ENCODE data around the gene TNPO3.
"Not testable (repeated sequence)": the region's sequence is repeated elsewhere in the genome, so short reads cannot be mapped to it uniquely, and the experiment has no call there.

GRCh38 chr7:129067132-129067561 is 12.2 kb upstream of the TNPO3 start:
- not testable (repeated sequence) for TF ChIP-seq CTCF, POLR2A (IDR thresholded peaks at IDR 0.05)

Measured in right lobe of liver (tissue), 4 donors.